Testis (tissue), 2 donors: Measurements from ENCODE around the gene IL13RA1.

ENCODE experiments used
- CTCF ChIP-seq, 3 experiments: fragments of 450-650 bp in 2 of 3; fragments of 200-600 bp in 1 of 3; sonication (generic) in 1 of 3; IDR thresholded peaks; one replicate each; pipeline ENCODE4 v1.5.1; 2016 to 2019; ENCODE audit warnings: antibody characterized with exemption in 3 of 3, mild to moderate bottlenecking in 2 of 3, moderate library complexity in 1 of 3
- POLR2A ChIP-seq: fragments of 450-650 bp; IDR thresholded peaks from one replicate; pipeline ENCODE4 v1.6.1; 2017; ENCODE audit warnings: antibody characterized with exemption, mild to moderate bottlenecking, moderate library complexity

- TF ChIP-seq CTCF (IDR thresholded peaks at IDR 0.05) = no peak
- TF ChIP-seq POLR2A = no peak
Measured at GRCh38 chrX:118682258-118683014, 45.0 kb upstream of the IL13RA1 start.
